A549 (cell line): ENCODE results near the gene KCNAB2. TPM values are rescaled to one million over a fixed set of nuclear protein-coding genes. Genes with fewer than 3 reads are reported as not detected.

ENCODE experiments used
- ATAC-seq, 2 experiments: fragments of 200-7000 bp in 1 of 2; fragments of >200 bp in 1 of 2; cut with Nextera tagmentation in 1 of 2; cut with Tn5 transposase in 1 of 2; 3 replicates each; pipeline versions ENCODE4 v1.8.0 to v1.9.1; 2018 to 2020; ENCODE audit warnings: mild to moderate bottlenecking in 1 of 2, moderate library complexity in 1 of 2
- CTCF ChIA-PET: fragments of 300-600 bp; sonication (Branson Sonifier 250); formaldehyde crosslinking; extraction: SDS; loops from one replicate; lab custom pipeline; 2021; ENCODE audit warnings: antibody characterized with exemption, inconsistent platforms; lab: Yijun Ruan, JAX
- POLR2A ChIA-PET: fragments of 350-600 bp; formaldehyde crosslinking; extraction: SDS; loops from one replicate; lab custom pipeline; 2021; ENCODE audit warnings: antibody characterized with exemption, inconsistent platforms; lab: Yijun Ruan, JAX
- DNase-seq, 2 experiments: peaks; one replicate each; pipeline versions ENCODE4 v3.0.0 to v3.0.0-alpha.2; 2011 to 2016; ENCODE audit warnings: low read depth in 1 of 2, low spot score in 1 of 2
- FAIRE-seq: peaks from 2 replicates; lab custom pipeline; 2011; peaks lifted over from hg19 to GRCh38; lab: Jason Lieb, UNC
- H3K27ac ChIP-seq, 2 experiments: fragments of >200 bp; sonication (Bioruptor Twin); formaldehyde crosslinking; 3 replicates each; pipeline ENCODE4 v1.5.1; 2016 to 2017
- H3K4me1 ChIP-seq: fragments of >200 bp; sonication (Bioruptor Twin); formaldehyde crosslinking; 3 replicates; pipeline ENCODE4 v1.6.1; 2016
- H3K4me2 ChIP-seq: fragments of >200 bp; sonication (Bioruptor Twin); formaldehyde crosslinking; 3 replicates; pipeline ENCODE4 v1.6.1; 2016
- H3K4me3 ChIP-seq: fragments of >200 bp; sonication (Bioruptor Twin); formaldehyde crosslinking; 3 replicates; pipeline ENCODE4 v1.5.1; 2016
- H3K9me3 ChIP-seq: fragments of >200 bp; sonication (Bioruptor Twin); formaldehyde crosslinking; 3 replicates; pipeline ENCODE4 v1.6.1; 2016
- CHD2 ChIP-seq: fragments of 150-350 bp; IDR thresholded peaks from 2 replicates; pipeline ENCODE4 v1.6.1; 2014; ENCODE audit warnings: low read length; ENCODE audit not compliant: partially characterized antibody
- CHD4 ChIP-seq: fragments of 200-600 bp; sonication (generic); IDR thresholded peaks from 2 replicates; pipeline ENCODE4 v1.6.1; 2016; ENCODE audit warnings: antibody characterized with exemption, mild to moderate bottlenecking, borderline replicate concordance
- EHMT2 ChIP-seq: fragments of 200-600 bp; sonication (generic); IDR thresholded peaks from 2 replicates; pipeline ENCODE4 v1.6.1; 2016; ENCODE audit warnings: antibody characterized with exemption, low read depth, mild to moderate bottlenecking, moderate library complexity
- ELK1 ChIP-seq: fragments of 150-350 bp; IDR thresholded peaks from 2 replicates; pipeline ENCODE4 v1.6.1; 2014; ENCODE audit warnings: low read depth, mild to moderate bottlenecking, low read length
- EP300 ChIP-seq, 2 experiments: fragments of >200 bp; sonication (Bioruptor Twin); formaldehyde crosslinking; IDR thresholded peaks; 2 replicates in 1 of 2; 3 replicates in 1 of 2; pipeline ENCODE4 v1.6.1; 2016 to 2017
- GATA3 ChIP-seq: IDR thresholded peaks from 2 replicates; pipeline ENCODE4 v1.6.1; 2012; ENCODE audit warnings: borderline replicate concordance
- HDAC2 ChIP-seq: fragments of 200-600 bp; sonication (generic); IDR thresholded peaks from 2 replicates; pipeline ENCODE4 v1.6.1; 2016
- HEYL ChIP-seq: fragments of 250-450 bp; sonication (Bioruptor Pico); IDR thresholded peaks from 2 replicates; pipeline ENCODE4 v1.8.0; 2021; ENCODE audit warnings: mild to moderate bottlenecking, moderate library complexity
- HOXB13 ChIP-seq: fragments of 250-450 bp; sonication (Bioruptor Pico); IDR thresholded peaks from 2 replicates; pipeline ENCODE4 v1.5.0; 2020; ENCODE audit warnings: low read depth, mild to moderate bottlenecking, moderate library complexity
- JUNB ChIP-seq: fragments of >200 bp; sonication (Bioruptor Twin); formaldehyde crosslinking; IDR thresholded peaks from 2 replicates; pipeline ENCODE4 v1.6.1; 2016
- KDM1A ChIP-seq: fragments of 200-600 bp; sonication (generic); IDR thresholded peaks from 2 replicates; pipeline ENCODE4 v1.6.1; 2016; ENCODE audit warnings: low read depth, mild to moderate bottlenecking
- MAFK ChIP-seq: fragments of 450-650 bp; IDR thresholded peaks from 2 replicates; pipeline ENCODE4 v1.6.1; 2014; ENCODE audit not compliant: partially characterized antibody
- MAX ChIP-seq: IDR thresholded peaks from 2 replicates; pipeline ENCODE4 v1.6.1; 2012
- MAZ ChIP-seq: fragments of 150-350 bp; IDR thresholded peaks from 2 replicates; pipeline ENCODE4 v1.6.1; 2014; ENCODE audit warnings: antibody characterized with exemption, low read depth, low read length, borderline replicate concordance
- MYC ChIP-seq: IDR thresholded peaks from 2 replicates; pipeline ENCODE4 v1.6.1; 2012; ENCODE audit warnings: mild to moderate bottlenecking, inconsistent platforms, low read length, improper control_type of control experiment, borderline replicate concordance
- NFE2L2 ChIP-seq: fragments of 150-350 bp; conservative IDR thresholded peaks from 2 replicates; pipeline ENCODE4 v1.6.1; 2014; ENCODE audit warnings: low read length
- NPAS2 ChIP-seq: fragments of 250-450 bp; sonication (Bioruptor Pico); IDR thresholded peaks from 2 replicates; pipeline ENCODE4 v1.8.0; 2022; ENCODE audit warnings: mild to moderate bottlenecking, moderate library complexity, borderline replicate concordance
- PBX3 ChIP-seq: IDR thresholded peaks from 2 replicates; pipeline ENCODE4 v1.6.1; 2012
- POLR2AphosphoS2 ChIP-seq: conservative IDR thresholded peaks from 2 replicates; pipeline ENCODE4 v1.6.1; 2012; ENCODE audit warnings: low read length, improper control_type of control experiment, inconsistent platforms
- RAD21 ChIP-seq, 2 experiments: fragments of >200 bp in 1 of 2; sonication (Bioruptor Twin) in 1 of 2; formaldehyde crosslinking in 1 of 2; IDR thresholded peaks in 1 of 2; conservative IDR thresholded peaks in 1 of 2; 2 replicates in 1 of 2; 3 replicates in 1 of 2; pipeline ENCODE4 v1.6.1; 2012 to 2018; ENCODE audit warnings: inconsistent platforms in 1 of 2
- RCOR1 ChIP-seq: fragments of 150-350 bp; IDR thresholded peaks from 2 replicates; pipeline ENCODE4 v1.6.1; 2014; ENCODE audit warnings: antibody characterized with exemption, low read length, low read depth
- REST ChIP-seq: fragments of 200-600 bp; sonication (generic); IDR thresholded peaks from 2 replicates; pipeline ENCODE4 v1.6.1; 2016; ENCODE audit warnings: antibody characterized with exemption, mild to moderate bottlenecking, moderate library complexity
- RFX5 ChIP-seq: fragments of 450-650 bp; IDR thresholded peaks from 2 replicates; pipeline ENCODE4 v1.7.1; 2014; ENCODE audit warnings: antibody characterized with exemption, mild to moderate bottlenecking, moderate library complexity
- ZSCAN20 ChIP-seq: fragments of 250-450 bp; sonication (Bioruptor Pico); IDR thresholded peaks from 2 replicates; pipeline ENCODE4 v1.8.0; 2022; ENCODE audit warnings: mild to moderate bottlenecking, moderate library complexity
- WGBS: methylation state at CpG from one replicate; pipeline ENCODE4 v1.1.6; 2017; ENCODE audit errors: missing lambda C conversion rate; 5-methylcytosine and 5-hydroxymethylcytosine counted together
- polyA plus RNA-seq, 4 experiments: library from polyadenylated mRNA; depleted of rRNA in 3 of 4; stranded (reverse); fragments of >200 nt; fragmentation: RNase III in 1 of 4; extraction: RNeasy Plus Mini Kit Qiagen cat#74134 plus additional on column Dnase treatment in 1 of 4; gene quantifications; 2 replicates in 3 of 4; 3 replicates in 1 of 4; pipeline ENCODE4 v1.2.3, GENCODE V29; 2011 to 2017

Gene KCNAB2
- polyA plus RNA-seq, 2 of the 4 experiments (the other 2 are of a cell fraction) = 7.3 to 9.9 TPM

- POLR2A ChIA-PET = no interaction called here
- ATAC-seq (no peak), FAIRE-seq (no peak), DNase-seq (no peak)
- CTCF ChIA-PET = no interaction called here
- TF ChIP-seq HOXB13 (CRISPR knock-in tag) (no peak), MAZ (no peak), RCOR1 (no peak), REST (no peak), JUNB (no peak), PBX3 (no peak)
- Histone ChIP-seq H3K4me1 (no peaks in the 10 kb centered on the region), H3K4me2 (no peak overlapping the region), H3K9me3 (peaks cover 6% of the 10 kb centered on the region; the same call in 1 of the 3 replicates), H3K4me3 (no peak overlapping the region), H3K27ac (no peak overlapping the region)
Observed at GRCh38 chr1:6117624-6118023, 71.9 kb downstream of the KCNAB2 start.

GRCh38 chr1:6118415-6118814 is 72.7 kb downstream of the KCNAB2 start:
- FAIRE-seq = no peak
- H3K4me2 ChIP-seq = no peak overlapping the region
- ATAC-seq = no peak
- WGBS = 37% methylated on average over 3 of the region's 3 CpGs
- POLR2A ChIA-PET = no interaction called here
- TF ChIP-seq MAX (no peak), CHD4 (no peak), NFE2L2 (no peak), ZSCAN20 (CRISPR knock-in tag) (no peak), HDAC2 (no peak), RFX5 (no peak), GATA3 (no peak), EHMT2 (no peak), CHD2 (no peak), ELK1 (no peak), NPAS2 (CRISPR knock-in tag) (no peak), MYC (no peak), EP300 (IDR thresholded peaks at IDR 0.05) (no peak), POLR2AphosphoS2 (no peak), KDM1A (no peak), RAD21 (conservative IDR thresholded peaks at IDR 0.05 in 1 of 2, IDR thresholded peaks at IDR 0.05 in 1 of 2) (no peak), HEYL (no peak), MAFK (no peak)
- H3K27ac ChIP-seq = no peak overlapping the region
- H3K4me1 ChIP-seq = no peaks in the 10 kb centered on the region
- peaks cover 6% of the 10 kb centered on the region; the same call in 1 of the 3 replicates for H3K9me3 ChIP-seq
- CTCF ChIA-PET = no interaction called here
- no peak overlapping the region for H3K4me3 ChIP-seq
- no peak for DNase-seq
